DND-41 (cell line): Measurements from ENCODE around the gene GRID1.

Experiments
- EZH2 ChIP-seq: IDR thresholded peaks from 3 replicates; pipeline ENCODE4 v1.6.1; 2012; ENCODE audit warnings: borderline replicate concordance, low read depth, mild to moderate bottlenecking, moderate library complexity, low read length, inconsistent platforms; ENCODE audit not compliant: severe bottlenecking
- TF ChIP-seq, protein P1 (sequence below): IDR thresholded peaks from 2 replicates; pipeline ENCODE4 v1.5.1; 2012; ENCODE audit warnings: borderline replicate concordance, low read length, moderate library complexity, mild to moderate bottlenecking; ENCODE audit not compliant: poor library complexity, severe bottlenecking; ENCODE audit errors: extremely low read depth

DNA sequence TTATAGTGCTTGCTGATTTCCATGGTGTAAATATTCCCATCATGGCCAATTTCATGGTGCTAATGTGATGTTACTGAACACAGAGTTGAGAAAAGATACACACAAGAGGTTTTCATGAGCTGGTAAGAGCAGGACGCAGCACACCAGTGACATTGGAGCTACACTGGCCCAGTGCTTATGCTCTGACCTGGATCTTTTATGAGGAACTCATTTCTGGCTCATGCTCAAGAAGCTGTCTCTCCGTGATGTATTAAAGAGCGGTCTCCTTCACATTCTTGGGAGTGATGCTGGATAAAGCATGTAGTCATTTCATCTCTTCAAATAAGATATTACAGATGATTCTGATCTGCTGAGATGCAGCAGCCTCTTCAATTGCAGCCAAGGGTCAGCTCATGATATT, 785.2 kb downstream of the GRID1 start:
- TF ChIP-seq, protein P1, sequence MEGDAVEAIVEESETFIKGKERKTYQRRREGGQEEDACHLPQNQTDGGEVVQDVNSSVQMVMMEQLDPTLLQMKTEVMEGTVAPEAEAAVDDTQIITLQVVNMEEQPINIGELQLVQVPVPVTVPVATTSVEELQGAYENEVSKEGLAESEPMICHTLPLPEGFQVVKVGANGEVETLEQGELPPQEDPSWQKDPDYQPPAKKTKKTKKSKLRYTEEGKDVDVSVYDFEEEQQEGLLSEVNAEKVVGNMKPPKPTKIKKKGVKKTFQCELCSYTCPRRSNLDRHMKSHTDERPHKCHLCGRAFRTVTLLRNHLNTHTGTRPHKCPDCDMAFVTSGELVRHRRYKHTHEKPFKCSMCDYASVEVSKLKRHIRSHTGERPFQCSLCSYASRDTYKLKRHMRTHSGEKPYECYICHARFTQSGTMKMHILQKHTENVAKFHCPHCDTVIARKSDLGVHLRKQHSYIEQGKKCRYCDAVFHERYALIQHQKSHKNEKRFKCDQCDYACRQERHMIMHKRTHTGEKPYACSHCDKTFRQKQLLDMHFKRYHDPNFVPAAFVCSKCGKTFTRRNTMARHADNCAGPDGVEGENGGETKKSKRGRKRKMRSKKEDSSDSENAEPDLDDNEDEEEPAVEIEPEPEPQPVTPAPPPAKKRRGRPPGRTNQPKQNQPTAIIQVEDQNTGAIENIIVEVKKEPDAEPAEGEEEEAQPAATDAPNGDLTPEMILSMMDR = no peak
- no peak for TF ChIP-seq EZH2
